H9 (cell line): ENCODE data around the gene KANSL1. TPM values are rescaled to one million over a fixed set of nuclear protein-coding genes. Genes with fewer than 3 reads are reported as not detected.
"Not testable (repeated sequence)": the region's sequence is repeated elsewhere in the genome, so short reads cannot be mapped to it uniquely, and the experiment has no call there.

Experiments
- DNase-seq: peaks from one replicate; pipeline ENCODE4 v3.0.0-alpha.2; 2017
- H2AFZ ChIP-seq: one replicate; pipeline ENCODE4 v1.6.1; 2013; ENCODE audit warnings: mild to moderate bottlenecking, low read length, control low read depth, moderate library complexity
- H2AK5ac ChIP-seq: 2 replicates; pipeline ENCODE4 v1.6.1; 2013; ENCODE audit warnings: low read length, control low read depth, mixed read lengths; ENCODE audit not compliant: insufficient read length
- H2BK120ac ChIP-seq: one replicate; pipeline ENCODE4 v1.6.1; 2013; ENCODE audit warnings: low read depth, mild to moderate bottlenecking, low read length, control low read depth, inconsistent platforms; ENCODE audit not compliant: poor library complexity, severe bottlenecking
- H2BK12ac ChIP-seq: 2 replicates; pipeline ENCODE4 v1.6.1; 2013; ENCODE audit warnings: low read length, control low read depth, mixed read lengths, low read depth; ENCODE audit not compliant: insufficient read length
- H2BK15ac ChIP-seq: 2 replicates; pipeline ENCODE4 v1.6.1; 2013; ENCODE audit warnings: low read depth, low read length, control low read depth
- H2BK20ac ChIP-seq: one replicate; pipeline ENCODE4 v1.6.1; 2013; ENCODE audit warnings: low read depth, mild to moderate bottlenecking, low read length, control low read depth, inconsistent platforms; ENCODE audit not compliant: poor library complexity, severe bottlenecking
- H2BK5ac ChIP-seq: 2 replicates; pipeline ENCODE4 v1.6.1; 2013; ENCODE audit warnings: low read length, control low read depth, mixed read lengths; ENCODE audit not compliant: insufficient read length
- H3K14ac ChIP-seq: 2 replicates; pipeline ENCODE4 v1.6.1; 2013; ENCODE audit warnings: low read length, control low read depth; ENCODE audit not compliant: insufficient read depth
- H3K18ac ChIP-seq: 2 replicates; pipeline ENCODE4 v1.6.1; 2013; ENCODE audit warnings: low read depth, mild to moderate bottlenecking, mixed read lengths, low read length, control low read depth; ENCODE audit not compliant: insufficient read length
- H3K23ac ChIP-seq: 2 replicates; pipeline ENCODE4 v1.6.1; 2013; ENCODE audit warnings: low read length, control low read depth, mixed read lengths, low read depth; ENCODE audit not compliant: insufficient read length
- H3K23me2 ChIP-seq: 2 replicates; pipeline ENCODE4 v1.6.1; 2013; ENCODE audit warnings: low read depth, mild to moderate bottlenecking, mixed read lengths, low read length, control low read depth; ENCODE audit not compliant: insufficient read length, poor library complexity, severe bottlenecking
- H3K27ac ChIP-seq: 2 replicates; pipeline ENCODE4 v1.5.1; 2013; ENCODE audit warnings: low read length, control low read depth, mixed read lengths, low read depth; ENCODE audit not compliant: insufficient read length
- H3K27me3 ChIP-seq: 2 replicates; pipeline ENCODE4 v1.6.1; 2013; ENCODE audit warnings: low read length, control low read depth, inconsistent platforms; ENCODE audit not compliant: insufficient read depth
- H3K4ac ChIP-seq: 2 replicates; pipeline ENCODE4 v1.6.1; 2013; ENCODE audit warnings: low read depth, mild to moderate bottlenecking, control low read depth, inconsistent platforms, low read length, moderate library complexity
- H3K4me1 ChIP-seq: 2 replicates; pipeline ENCODE4 v1.6.1; 2013; ENCODE audit warnings: low read length, control low read depth, inconsistent platforms; ENCODE audit not compliant: insufficient read depth
- H3K4me2 ChIP-seq: 2 replicates; pipeline ENCODE4 v1.6.1; 2013; ENCODE audit warnings: low read length, control low read depth, mixed read lengths; ENCODE audit not compliant: insufficient read length, insufficient read depth
- H3K56ac ChIP-seq: 2 replicates; pipeline ENCODE4 v1.6.1; 2013; ENCODE audit warnings: low read depth, mild to moderate bottlenecking, mixed read lengths, low read length, control low read depth; ENCODE audit not compliant: insufficient read length
- H3K79me1 ChIP-seq: 2 replicates; pipeline ENCODE4 v1.6.1; 2013; ENCODE audit warnings: low read depth, mild to moderate bottlenecking, moderate library complexity, low read length, control low read depth, inconsistent platforms; ENCODE audit not compliant: insufficient read depth, poor library complexity, severe bottlenecking
- H3K79me2 ChIP-seq: 2 replicates; pipeline ENCODE4 v1.6.1; 2013; ENCODE audit warnings: low read length, control low read depth, inconsistent platforms; ENCODE audit not compliant: insufficient read depth
- H3K9ac ChIP-seq: 2 replicates; pipeline ENCODE4 v1.6.1; 2013; ENCODE audit warnings: low read length, control low read depth, mixed read lengths; ENCODE audit not compliant: insufficient read length; ENCODE audit errors: extremely low read depth
- H3K9me3 ChIP-seq: one replicate; pipeline ENCODE4 v1.6.1; 2013; ENCODE audit warnings: low read depth, low read length, inconsistent platforms; ENCODE audit not compliant: control insufficient read depth
- H3T11ph ChIP-seq: one replicate; pipeline ENCODE4 v1.6.1; 2013; ENCODE audit warnings: mild to moderate bottlenecking, low read length, control low read depth, inconsistent platforms
- H4K20me1 ChIP-seq: one replicate; pipeline ENCODE4 v1.6.1; 2013; ENCODE audit not compliant: control insufficient read depth, insufficient read length, insufficient read depth
- H4K5ac ChIP-seq: 2 replicates; pipeline ENCODE4 v1.6.1; 2013; ENCODE audit warnings: low read depth, mild to moderate bottlenecking, mixed read lengths, low read length, control low read depth; ENCODE audit not compliant: insufficient read length
- H4K8ac ChIP-seq: replicated peaks from 2 replicates; pipeline ENCODE4 v1.6.1; 2013; ENCODE audit warnings: low read length, control low read depth, mixed read lengths, low read depth; ENCODE audit not compliant: insufficient read length
- H4K91ac ChIP-seq: 2 replicates; pipeline ENCODE4 v1.6.1; 2013; ENCODE audit warnings: low read depth, mild to moderate bottlenecking, moderate library complexity, mixed read lengths, low read length, control low read depth; ENCODE audit not compliant: insufficient read length
- H3K27ac Mint-ChIP-seq, 3 experiments: 2 replicates in 2 of 3; 3 replicates in 1 of 3; pipeline ENCODE4 v1.8.0; 2020 to 2021; ENCODE audit warnings: mixed read lengths in 3 of 3, mild to moderate bottlenecking in 1 of 3, moderate library complexity in 1 of 3
- H3K27me3 Mint-ChIP-seq: 2 replicates; pipeline ENCODE4 v1.8.0; 2021; ENCODE audit warnings: low read depth, mild to moderate bottlenecking, moderate library complexity, mixed read lengths
- H3K36me3 Mint-ChIP-seq, 3 experiments: 2 replicates in 2 of 3; 3 replicates in 1 of 3; pipeline ENCODE4 v1.8.0; 2020 to 2021; ENCODE audit warnings: low read depth in 3 of 3, mixed read lengths in 3 of 3; ENCODE audit not compliant: insufficient read depth in 1 of 3
- H3K4me1 Mint-ChIP-seq, 2 experiments: 2 replicates each; pipeline ENCODE4 v1.8.0; 2020; ENCODE audit warnings: mixed read lengths in 2 of 2
- H3K4me3 Mint-ChIP-seq, 2 experiments: 2 replicates in 1 of 2; 3 replicates in 1 of 2; pipeline ENCODE4 v1.8.0; 2020 to 2021; ENCODE audit warnings: mild to moderate bottlenecking in 2 of 2, mixed read lengths in 2 of 2, moderate library complexity in 1 of 2
- H3K9me3 Mint-ChIP-seq, 2 experiments: 2 replicates in 1 of 2; 3 replicates in 1 of 2; pipeline ENCODE4 v1.8.0; 2020; ENCODE audit warnings: mild to moderate bottlenecking in 2 of 2, mixed read lengths in 2 of 2, moderate library complexity in 1 of 2
- WGBS: extraction: QIAGEN DNeasy Blood & Tissue Kit; methylation state at CpG from one replicate; pipeline ENCODE4 v1.1.7; 2013; ENCODE audit warnings: missing lambda C conversion rate, low lambda C conversion rate, mixed read lengths; ENCODE audit not compliant: insufficient read length; ENCODE audit errors: extremely low coverage; 5-methylcytosine and 5-hydroxymethylcytosine counted together
- total RNA-seq: library from RNA; stranded (reverse); gene quantifications from 2 replicates; pipeline ENCODE4 v1.2.1, GENCODE V29; 2021
- TF ChIP-seq, protein P1 (sequence below): fragments of 200-600 bp; sonication (generic); conservative IDR thresholded peaks from 3 replicates; pipeline ENCODE4 v1.8.0; 2021; ENCODE audit warnings: antibody characterized with exemption, mild to moderate bottlenecking

Gene KANSL1
- total RNA-seq, 1 experiment from 2014 or later, result 114 TPM

GRCh38 chr17:46181940-46182339, 11.3 kb downstream of the KANSL1 start:
- Mint-ChIP-seq H3K4me1 (peaks cover 83 to 88% of the 10 kb centered on the region in 2 experiments), H3K9me3 (no peaks in the 10 kb centered on the region), H3K36me3 (0 out of 7 replicates have a peak, but pooled peaks cover 0 to 4% (median 0%) of the 10 kb centered on the region in 3 experiments), H3K27me3 (no peaks in the 10 kb centered on the region), H3K4me3 (no peak overlapping the region; a peak in 1 of 5 replicates), H3K27ac (peak overlapping the region; percentile 1 to 94 (median 50); a peak in 4 of 7 replicates)
- no peak overlapping the region for H3K14ac ChIP-seq
- DNase-seq, result no peak
- no peak overlapping the region for H3K4ac ChIP-seq
- H3K27ac ChIP-seq, result no peak overlapping the region
- H3K27me3 ChIP-seq, result no peaks in the 10 kb centered on the region
- H2BK15ac ChIP-seq, result no peak overlapping the region
- no peak overlapping the region for H3K9ac ChIP-seq
- H2AFZ ChIP-seq, result no peak overlapping the region
- H2BK20ac ChIP-seq, result no peak overlapping the region
- no peaks in the 10 kb centered on the region for H3K9me3 ChIP-seq
- TF ChIP-seq, protein P1, sequence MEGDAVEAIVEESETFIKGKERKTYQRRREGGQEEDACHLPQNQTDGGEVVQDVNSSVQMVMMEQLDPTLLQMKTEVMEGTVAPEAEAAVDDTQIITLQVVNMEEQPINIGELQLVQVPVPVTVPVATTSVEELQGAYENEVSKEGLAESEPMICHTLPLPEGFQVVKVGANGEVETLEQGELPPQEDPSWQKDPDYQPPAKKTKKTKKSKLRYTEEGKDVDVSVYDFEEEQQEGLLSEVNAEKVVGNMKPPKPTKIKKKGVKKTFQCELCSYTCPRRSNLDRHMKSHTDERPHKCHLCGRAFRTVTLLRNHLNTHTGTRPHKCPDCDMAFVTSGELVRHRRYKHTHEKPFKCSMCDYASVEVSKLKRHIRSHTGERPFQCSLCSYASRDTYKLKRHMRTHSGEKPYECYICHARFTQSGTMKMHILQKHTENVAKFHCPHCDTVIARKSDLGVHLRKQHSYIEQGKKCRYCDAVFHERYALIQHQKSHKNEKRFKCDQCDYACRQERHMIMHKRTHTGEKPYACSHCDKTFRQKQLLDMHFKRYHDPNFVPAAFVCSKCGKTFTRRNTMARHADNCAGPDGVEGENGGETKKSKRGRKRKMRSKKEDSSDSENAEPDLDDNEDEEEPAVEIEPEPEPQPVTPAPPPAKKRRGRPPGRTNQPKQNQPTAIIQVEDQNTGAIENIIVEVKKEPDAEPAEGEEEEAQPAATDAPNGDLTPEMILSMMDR, result no peak
- H3K18ac ChIP-seq, result no peak overlapping the region
- no peak overlapping the region for H3T11ph ChIP-seq
- H3K79me2 ChIP-seq, result peaks cover 81% of the 10 kb centered on the region
- no peaks in the 10 kb centered on the region for H3K23me2 ChIP-seq
- H4K91ac ChIP-seq, result no peak overlapping the region
- peaks cover 21% of the 10 kb centered on the region for H3K4me1 ChIP-seq
- no peak overlapping the region for H3K4me2 ChIP-seq
- no peaks in the 10 kb centered on the region for H4K20me1 ChIP-seq
- no peak overlapping the region for H3K23ac ChIP-seq
- no peak overlapping the region for H2BK120ac ChIP-seq
- no peak overlapping the region for H2BK12ac ChIP-seq
- H2AK5ac ChIP-seq, result no peak overlapping the region
- H3K79me1 ChIP-seq, result no peaks in the 10 kb centered on the region
- no CpG with 5 or more reads among the region's 5 CpGs for WGBS
- no peak overlapping the region for H4K8ac ChIP-seq
- no peak overlapping the region for H3K56ac ChIP-seq
- H2BK5ac ChIP-seq, result no peak overlapping the region
- no peak overlapping the region for H4K5ac ChIP-seq

- H4K8ac ChIP-seq, H3K27me3 Mint-ChIP-seq, H2BK20ac ChIP-seq, H4K5ac ChIP-seq, H3K9me3 ChIP-seq, H2BK15ac ChIP-seq, H3K9ac ChIP-seq, H3K56ac ChIP-seq, DNase-seq, H4K91ac ChIP-seq, H2BK120ac ChIP-seq, H3K4me2 ChIP-seq, H3K27me3 ChIP-seq, H3K36me3 Mint-ChIP-seq, H3K79me1 ChIP-seq, H2AK5ac ChIP-seq, H2BK12ac ChIP-seq, H3K4ac ChIP-seq, H3K23me2 ChIP-seq, H3T11ph ChIP-seq, H3K14ac ChIP-seq, H2BK5ac ChIP-seq, H4K20me1 ChIP-seq, H3K18ac ChIP-seq, H3K23ac ChIP-seq, H2AFZ ChIP-seq, H3K9me3 Mint-ChIP-seq: not testable (repeated sequence)
- H3K27ac Mint-ChIP-seq, result peak overlapping the region; percentile 50 to 94 (median 89)
- Histone ChIP-seq H3K4me1 (peaks cover 21% of the 10 kb centered on the region), H3K79me2 (peaks cover 81% of the 10 kb centered on the region), H3K27ac (peak overlapping the region; percentile 11)
- H3K4me3 Mint-ChIP-seq, result peak overlapping the region in 1 of 2 experiments; percentile 38; a peak in 2 of 5 replicates
- H3K4me1 Mint-ChIP-seq, result peaks cover 83 to 88% of the 10 kb centered on the region in 2 experiments
- no CpG with 5 or more reads among the region's 14 CpGs for WGBS
These were observed 11.9 kb downstream of the KANSL1 start for GRCh38 chr17:46181316-46181715.
